UCSD-AML1 (cell line): Measurements from ENCODE around the gene RBM42.
"Not testable (repeated sequence)": the region's sequence is repeated elsewhere in the genome, so short reads cannot be mapped to it uniquely, and the experiment has no call there.

Source experiments
- DNase-seq: peaks from one replicate; lab custom pipeline; 2025; ENCODE audit not compliant: unreplicated experiment; lab: John Stamatoyannopoulos, UW

The RBM42 gene

GRCh38 chr19:35648017-35648961 is 19.5 kb downstream of the RBM42 start, which contains the start of gene COX6B1:
Gene COX6B1, plus strand, starts transcription at chr19:35648323. Its CDS starts 2,921 bp downstream, at chr19:35651244.
- DNase-seq: peak; percentile 90

- no peak for DNase-seq
These were observed 21.7 kb downstream of the RBM42 start for GRCh38 chr19:35650581-35650980.

- DNase-seq: not testable (repeated sequence)
These were observed 26.0 kb downstream of the RBM42 start for GRCh38 chr19:35654828-35655227.

- DNase-seq: no peak
These were observed 26.8 kb downstream of the RBM42 start for GRCh38 chr19:35655600-35655999.

GRCh38 chr19:35656700-35657099 is 27.9 kb downstream of the RBM42 start:
- no peak for DNase-seq

GRCh38 chr19:35657904-35658700 is 29.3 kb downstream of the RBM42 start:
- no peak for DNase-seq

- DNase-seq: no peak
These were observed 33.1 kb downstream of the RBM42 start for GRCh38 chr19:35661995-35662340.

GRCh38 chr19:35663981-35664380 is 35.1 kb downstream of the RBM42 start:
- DNase-seq: no peak

- DNase-seq: no peak
These were observed 36.3 kb downstream of the RBM42 start for GRCh38 chr19:35665157-35665556.

- no peak for DNase-seq
These were observed 36.8 kb downstream of the RBM42 start for GRCh38 chr19:35665604-35666003.

GRCh38 chr19:35666251-35666913 is 37.5 kb downstream of the RBM42 start, which contains the start of gene UPK1A:
Gene UPK1A, plus strand, starts transcription at chr19:35666517. Its CDS starts 296 bp downstream, at chr19:35666813.
- DNase-seq: no peak

- no peak for DNase-seq
These were observed 40.7 kb downstream of the RBM42 start for GRCh38 chr19:35669566-35669965.

GRCh38 chr19:35669974-35670373 is 41.1 kb downstream of the RBM42 start:
- no peak for DNase-seq

- DNase-seq: no peak
These were observed 41.9 kb downstream of the RBM42 start for GRCh38 chr19:35670686-35671085.

- DNase-seq: no peak
These were observed 43.0 kb downstream of the RBM42 start for GRCh38 chr19:35671818-35672217.

GRCh38 chr19:35673121-35673804 is 44.4 kb downstream of the RBM42 start:
- DNase-seq: no peak

GRCh38 chr19:35675589-35676140 is 46.8 kb downstream of the RBM42 start:
- DNase-seq: no peak
